Fibroblast of villous mesenchyme (primary cell): ENCODE data around the gene TRIM26. TPM values are rescaled to one million over a fixed set of nuclear protein-coding genes. Genes with fewer than 3 reads are reported as not detected.
A peak's percentile ranks its signal among the peaks of the same experiment; 100 is the strongest.
"Not testable (repeated sequence)": the region's sequence is repeated elsewhere in the genome, so short reads cannot be mapped to it uniquely, and the experiment has no call there.

Experiments
- DNase-seq: peaks from one replicate; pipeline ENCODE4 v3.0.0-alpha.2; 2010; ENCODE audit warnings: low read depth
- H3K4me3 ChIP-seq: 2 replicates; pipeline ENCODE4 v1.5.1; 2011; ENCODE audit warnings: low read depth, mild to moderate bottlenecking, low read length
- CTCF ChIP-seq: IDR thresholded peaks from 2 replicates; pipeline ENCODE4 v1.5.1; 2012; ENCODE audit warnings: low read depth, mild to moderate bottlenecking, low read length; ENCODE audit not compliant: insufficient read depth
- total RNA-seq: library from RNA; depleted of rRNA; stranded (reverse); fragments of >200 nt; gene quantifications from 2 replicates; pipeline ENCODE4 v1.2.3, GENCODE V29; 2012

The TRIM26 gene
- 20.9 and 21.2 TPM in 2 replicates for total RNA-seq

GRCh38 chr6:30212865-30213666 is at the start of gene TRIM26:
TSS of gene TRIM26 (minus strand) at chr6:30213406. CDS start at chr6:30199103, 14,303 bp downstream.
- DNase-seq = peak; percentile 98
- TF ChIP-seq CTCF = no peak
- H3K4me3 ChIP-seq = peak within 1 kb of the TSS; percentile 97

GRCh38 chr6:30260036-30260504 is 46.9 kb upstream of the TRIM26 start:
- TF ChIP-seq CTCF = no peak
- DNase-seq = peak; percentile 16
- H3K4me3 ChIP-seq = peak overlapping the region; percentile 82

GRCh38 chr6:30259140-30260035 is 46.2 kb upstream of the TRIM26 start:
- DNase-seq = peak; percentile 75
- H3K4me3 ChIP-seq = peak overlapping the region; percentile 82
- TF ChIP-seq CTCF = peak; percentile 26

- no peak for DNase-seq
- TF ChIP-seq CTCF = no peak
- H3K4me3 ChIP-seq = no peak overlapping the region
Measured at GRCh38 chr6:30258204-30258603, 45.0 kb upstream of the TRIM26 start.

- not testable (repeated sequence) for H3K4me3 ChIP-seq, DNase-seq
Measured at GRCh38 chr6:30252417-30252816, 39.2 kb upstream of the TRIM26 start.

- no peak for TF ChIP-seq CTCF
- no peak for DNase-seq
- H3K4me3 ChIP-seq = no peak overlapping the region
Measured at GRCh38 chr6:30244560-30244959, 31.4 kb upstream of the TRIM26 start.
